ENCODE results near the gene PRR35. TPM values are rescaled to one million over a fixed set of nuclear protein-coding genes. Genes with fewer than 3 reads are reported as not detected.

PRR35 gene
- polyA plus RNA-seq, 1 donor (not counting 4 experiments of a cell fraction or from before 2014, with no cell fraction given): not detected

DNA sequence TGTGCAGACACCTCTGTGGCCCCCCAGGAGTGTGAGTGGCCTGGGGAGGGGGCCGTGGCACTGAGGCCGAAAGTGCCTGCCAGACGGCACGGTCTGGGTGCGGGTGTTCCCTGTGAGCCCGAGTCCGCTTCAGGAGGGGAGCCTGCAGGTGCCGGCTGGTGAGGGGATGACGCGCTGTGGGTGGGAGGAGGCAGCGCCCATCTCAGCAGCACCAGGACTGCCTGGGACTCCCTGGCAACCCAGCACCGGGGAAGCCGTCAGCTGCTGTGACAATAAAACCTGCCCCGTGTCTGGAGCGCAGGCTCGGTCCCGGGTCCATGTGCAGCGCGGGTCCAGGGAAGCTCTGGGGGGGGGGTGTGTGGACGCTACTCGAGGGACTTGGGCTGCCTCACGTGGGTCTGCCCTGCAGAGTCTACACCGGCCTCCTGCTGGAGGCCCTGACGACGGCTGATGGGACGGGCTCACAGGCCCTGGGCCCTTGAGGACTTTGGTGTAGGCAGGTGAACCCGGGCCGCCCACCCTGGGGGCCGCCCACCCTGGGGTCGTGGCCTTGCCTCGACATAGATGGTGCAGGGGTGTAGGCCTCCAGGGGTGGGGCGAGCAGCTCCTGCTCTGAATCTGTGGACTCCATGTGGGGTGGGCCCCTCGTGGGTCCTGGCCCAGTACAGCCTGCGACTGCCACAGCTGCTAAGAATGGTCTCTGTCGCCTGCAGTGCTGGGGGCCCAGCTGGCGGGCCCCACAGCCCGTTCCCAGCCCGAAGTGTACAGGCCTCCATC, 23.8 kb downstream of the PRR35 start:
- Histone ChIP-seq H3K27me3 (ENCODE audit: control insufficient read depth, extremely low read depth, insufficient read depth, low read length) (peaks cover 3% of the 10 kb centered on the region), H3K4me2 (ENCODE audit: control insufficient read depth, extremely low read depth, insufficient read depth, low read depth, low read length) (no peak overlapping the region), H3K4me1 (ENCODE audit: control insufficient read depth, extremely low read depth, insufficient read depth, low read length) (peaks cover 13% of the 10 kb centered on the region), H3K36me3 (ENCODE audit: control insufficient read depth in 2 of 2, extremely low read depth in 1 of 2, insufficient read depth in 2 of 2, low read length in 2 of 2) (peaks cover 0 to 4% of the 10 kb centered on the region in 2 experiments), H3K79me2 (ENCODE audit: control insufficient read depth, insufficient read depth, low read length) (peaks cover 7% of the 10 kb centered on the region), H3K4me3 (ENCODE audit: control insufficient read depth in 2 of 3, extremely low read depth in 1 of 3, insufficient read depth in 2 of 3, low read depth in 1 of 3, low read length in 3 of 3) (no peak overlapping the region), H4K20me1 (ENCODE audit: control insufficient read depth, extremely low read depth, insufficient read depth, low read length) (peaks cover 2% of the 10 kb centered on the region), H2AFZ (ENCODE audit: control insufficient read depth, low read length) (no peak overlapping the region), H3K9me1 (ENCODE audit: control insufficient read depth, extremely low read depth, insufficient read depth, low read length) (no peaks in the 10 kb centered on the region), H3K27ac (ENCODE audit: control insufficient read depth, insufficient read depth, low read length) (no peak overlapping the region), H3K9me3 (ENCODE audit: control insufficient read depth, low read depth, low read length) (no peaks in the 10 kb centered on the region), H3K9ac (ENCODE audit: control insufficient read depth, extremely low read depth, insufficient read depth, low read length) (no peak overlapping the region)
- dilution Hi-C loops (cut with MboI; ENCODE audit: extremely low pct_ligation_motif_present, low sequenced_read_pairs): no loop called here
- FAIRE-seq (no peak), DNase-seq (ENCODE audit: low read depth, low spot score) (no peak)
- TF ChIP-seq EZH2 (IDR thresholded peaks at IDR 0.05; ENCODE audit: low read length): no peak
- TF ChIP-seq, protein P1, sequence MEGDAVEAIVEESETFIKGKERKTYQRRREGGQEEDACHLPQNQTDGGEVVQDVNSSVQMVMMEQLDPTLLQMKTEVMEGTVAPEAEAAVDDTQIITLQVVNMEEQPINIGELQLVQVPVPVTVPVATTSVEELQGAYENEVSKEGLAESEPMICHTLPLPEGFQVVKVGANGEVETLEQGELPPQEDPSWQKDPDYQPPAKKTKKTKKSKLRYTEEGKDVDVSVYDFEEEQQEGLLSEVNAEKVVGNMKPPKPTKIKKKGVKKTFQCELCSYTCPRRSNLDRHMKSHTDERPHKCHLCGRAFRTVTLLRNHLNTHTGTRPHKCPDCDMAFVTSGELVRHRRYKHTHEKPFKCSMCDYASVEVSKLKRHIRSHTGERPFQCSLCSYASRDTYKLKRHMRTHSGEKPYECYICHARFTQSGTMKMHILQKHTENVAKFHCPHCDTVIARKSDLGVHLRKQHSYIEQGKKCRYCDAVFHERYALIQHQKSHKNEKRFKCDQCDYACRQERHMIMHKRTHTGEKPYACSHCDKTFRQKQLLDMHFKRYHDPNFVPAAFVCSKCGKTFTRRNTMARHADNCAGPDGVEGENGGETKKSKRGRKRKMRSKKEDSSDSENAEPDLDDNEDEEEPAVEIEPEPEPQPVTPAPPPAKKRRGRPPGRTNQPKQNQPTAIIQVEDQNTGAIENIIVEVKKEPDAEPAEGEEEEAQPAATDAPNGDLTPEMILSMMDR (optimal IDR thresholded peaks at IDR 0.05 in 1 of 3, IDR thresholded peaks at IDR 0.05 in 1 of 3, conservative IDR thresholded peaks at IDR 0.05 in 1 of 3; ENCODE audit: extremely low read depth in 1 of 3, insufficient read depth in 2 of 3, low read length in 3 of 3): no peak

GRCh38 chr16:585351-585750, 25.2 kb downstream of the PRR35 start:
- FAIRE-seq (no peak), DNase-seq (ENCODE audit: low read depth, low spot score) (no peak)
- Histone ChIP-seq H3K4me1 (ENCODE audit: control insufficient read depth, extremely low read depth, insufficient read depth, low read length) (peaks cover 13% of the 10 kb centered on the region), H3K4me2 (ENCODE audit: control insufficient read depth, extremely low read depth, insufficient read depth, low read depth, low read length) (no peak overlapping the region), H3K27me3 (ENCODE audit: control insufficient read depth, extremely low read depth, insufficient read depth, low read length) (peaks cover 3% of the 10 kb centered on the region), H3K27ac (ENCODE audit: control insufficient read depth, insufficient read depth, low read length) (no peak overlapping the region), H4K20me1 (ENCODE audit: control insufficient read depth, extremely low read depth, insufficient read depth, low read length) (peaks cover 2% of the 10 kb centered on the region), H3K36me3 (ENCODE audit: control insufficient read depth in 2 of 2, extremely low read depth in 1 of 2, insufficient read depth in 2 of 2, low read length in 2 of 2) (peaks cover 0 to 2% of the 10 kb centered on the region in 2 experiments), H3K9me3 (ENCODE audit: control insufficient read depth, low read depth, low read length) (no peaks in the 10 kb centered on the region), H2AFZ (ENCODE audit: control insufficient read depth, low read length) (no peak overlapping the region), H3K9ac (ENCODE audit: control insufficient read depth, extremely low read depth, insufficient read depth, low read length) (no peak overlapping the region), H3K79me2 (ENCODE audit: control insufficient read depth, insufficient read depth, low read length) (peaks cover 9% of the 10 kb centered on the region), H3K9me1 (ENCODE audit: control insufficient read depth, extremely low read depth, insufficient read depth, low read length) (no peaks in the 10 kb centered on the region), H3K4me3 (ENCODE audit: control insufficient read depth in 2 of 3, extremely low read depth in 1 of 3, insufficient read depth in 2 of 3, low read depth in 1 of 3, low read length in 3 of 3) (no peak overlapping the region)
- TF ChIP-seq, protein P1 (optimal IDR thresholded peaks at IDR 0.05 in 1 of 3, IDR thresholded peaks at IDR 0.05 in 1 of 3, conservative IDR thresholded peaks at IDR 0.05 in 1 of 3; ENCODE audit: extremely low read depth in 1 of 3, insufficient read depth in 2 of 3, low read length in 3 of 3): peak in 1 of 3 experiments; percentile 15
- TF ChIP-seq EZH2 (IDR thresholded peaks at IDR 0.05; ENCODE audit: low read length): no peak
- dilution Hi-C loops (cut with MboI; ENCODE audit: extremely low pct_ligation_motif_present, low sequenced_read_pairs): no loop called here

Measured in keratinocyte (primary cell).